IPS-11a (cell line): ENCODE measurements around the gene PEAK3.

ENCODE experiments used
- H3K4me3 ChIP-seq: one replicate; pipeline ENCODE4 v1.5.1; 2013; ENCODE audit warnings: low read depth, low read length, control low read depth

PEAK3 gene

GRCh38 chr19:2239771-2240770, 41.9 kb downstream of the PEAK3 start:
- no peak overlapping the region for H3K4me3 ChIP-seq

DNA sequence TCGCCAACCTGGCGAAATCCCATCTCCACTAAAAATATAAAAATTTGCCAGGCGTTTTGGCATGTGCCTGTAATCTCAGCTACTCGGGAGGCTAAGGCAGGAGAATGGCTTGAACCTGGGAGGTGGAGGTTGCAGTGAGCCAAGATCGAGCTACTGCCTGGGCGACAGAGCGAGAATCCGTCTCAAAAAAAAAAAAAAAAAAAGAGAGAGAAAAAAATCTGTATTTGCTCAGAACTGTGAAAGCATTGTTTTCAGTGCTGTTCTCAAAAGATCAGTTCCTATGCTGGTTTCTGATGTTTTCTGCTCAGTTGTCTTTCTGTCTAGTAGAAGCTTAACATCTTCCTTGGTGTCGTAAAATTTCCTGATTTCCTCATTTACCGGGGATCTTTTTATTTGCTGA, 42.8 kb downstream of the PEAK3 start:
- no peak overlapping the region for H3K4me3 ChIP-seq

DNA sequence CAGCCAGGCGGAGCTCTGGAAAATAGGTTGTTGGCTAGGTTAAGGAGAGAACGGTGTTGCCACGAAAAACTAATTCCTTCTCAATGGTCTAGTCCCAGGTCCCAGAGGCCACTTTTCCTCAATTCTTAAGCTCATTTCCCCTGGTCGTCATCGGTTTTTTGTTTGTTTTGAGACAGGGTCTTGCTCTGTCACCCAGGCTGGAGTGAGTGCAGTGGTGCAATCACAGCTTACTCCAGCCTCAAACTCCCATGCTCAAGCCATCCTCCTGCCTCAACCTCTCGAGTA, 44.2 kb downstream of the PEAK3 start:
- no peak overlapping the region for H3K4me3 ChIP-seq

GRCh38 chr19:2237051-2237868, 44.7 kb downstream of the PEAK3 start:
- H3K4me3 ChIP-seq: peak overlapping the region; percentile 71

DNA sequence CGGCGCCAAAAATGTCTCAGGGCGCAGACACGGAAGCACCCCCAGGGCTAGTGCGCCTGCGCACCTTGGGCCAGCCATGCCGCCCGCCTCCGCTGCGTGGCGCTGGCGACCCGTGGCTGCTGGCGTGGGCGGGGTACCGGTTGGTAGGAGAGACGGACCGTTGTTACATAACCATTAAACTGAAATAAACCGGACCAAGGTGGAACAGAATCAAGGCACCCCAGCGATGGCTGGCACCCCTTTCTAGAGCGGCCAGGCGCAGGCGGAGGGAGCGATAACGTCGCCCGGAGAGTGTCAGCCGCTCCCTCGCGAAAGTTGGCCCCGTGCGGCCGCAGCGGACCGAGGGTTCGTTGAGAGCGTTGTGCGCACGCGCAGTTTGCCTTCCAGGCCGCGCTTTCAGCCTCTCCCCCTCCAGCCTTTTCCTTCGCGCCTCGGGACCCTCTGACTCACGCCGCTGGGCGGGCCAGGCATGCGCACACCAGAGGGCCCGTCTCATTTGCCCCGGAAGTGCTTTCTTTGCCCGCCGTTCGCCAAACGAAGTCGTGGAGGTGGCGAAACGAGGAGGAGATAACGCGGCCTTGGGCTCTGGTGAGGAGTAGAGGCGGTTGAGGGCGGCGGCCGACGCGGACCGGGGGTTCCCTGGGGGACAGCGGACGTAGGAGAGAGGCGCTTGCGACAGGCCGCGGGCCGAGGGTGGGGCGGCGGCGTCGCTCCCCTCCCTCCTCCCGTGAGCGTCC, 45.5 kb downstream of the PEAK3 start, which contains the start of the genes PLEKHJ1 and SF3A2:
PLEKHJ1 (minus strand) TSS at position 16 of the 737 bp plus-strand sequence. CDS start 81 bp downstream, outside the sequence.
SF3A2 (plus strand) TSS at position 511 of the 737 bp plus-strand sequence. CDS start 6,595 bp downstream, outside the sequence.
- H3K4me3 ChIP-seq: peak within 1 kb of the TSS; percentile 71

DNA sequence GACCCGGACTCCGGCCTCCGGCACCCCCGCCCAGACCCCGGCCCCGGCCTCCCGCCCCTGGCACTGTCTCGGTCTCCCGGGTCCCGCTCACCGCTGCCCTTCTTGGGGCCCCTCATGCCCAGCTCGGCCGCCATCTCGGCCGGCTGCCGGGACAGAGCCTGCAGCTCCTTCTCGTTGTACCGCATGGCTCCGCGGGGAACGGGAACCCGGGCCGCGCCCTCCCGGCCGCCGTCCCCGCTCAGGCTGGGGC, 46.0 kb downstream of the PEAK3 start:
- peak overlapping the region; percentile 71 for H3K4me3 ChIP-seq

- peak overlapping the region; percentile 71 for H3K4me3 ChIP-seq
These were observed 46.5 kb downstream of the PEAK3 start for GRCh38 chr19:2235381-2236063.

DNA sequence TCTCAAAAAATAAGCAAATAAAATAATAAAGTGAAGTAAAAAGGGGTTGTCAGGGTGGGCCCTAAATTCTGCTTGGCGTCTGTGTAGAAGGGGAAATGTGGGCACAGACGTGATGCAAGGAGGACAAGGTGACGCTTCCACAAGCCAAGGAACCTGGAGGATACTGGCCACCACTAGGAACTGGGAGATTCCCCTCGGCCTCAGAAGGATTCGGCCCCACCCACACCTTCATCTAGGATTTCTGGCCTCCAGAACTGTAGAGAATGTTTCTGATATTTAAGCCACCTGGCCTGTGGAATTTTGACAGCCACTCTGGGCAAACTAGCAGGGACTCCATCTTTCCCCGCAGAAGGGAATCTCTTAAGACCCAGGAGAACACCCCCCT, 47.0 kb downstream of the PEAK3 start:
- peak overlapping the region; percentile 71 for H3K4me3 ChIP-seq

- no peak overlapping the region for H3K4me3 ChIP-seq
These were observed 48.2 kb downstream of the PEAK3 start for GRCh38 chr19:2233601-2234280.

GRCh38 chr19:2232286-2233151, 49.5 kb downstream of the PEAK3 start:
- no peak overlapping the region for H3K4me3 ChIP-seq

GRCh38 chr19:2231621-2232221, 50.3 kb downstream of the PEAK3 start:
- H3K4me3 ChIP-seq: no peak overlapping the region

GRCh38 chr19:2230807-2231533, 51.0 kb downstream of the PEAK3 start:
- H3K4me3 ChIP-seq: no peak overlapping the region

- no peak overlapping the region for H3K4me3 ChIP-seq
These were observed 51.9 kb downstream of the PEAK3 start for GRCh38 chr19:2230033-2230531.

DNA sequence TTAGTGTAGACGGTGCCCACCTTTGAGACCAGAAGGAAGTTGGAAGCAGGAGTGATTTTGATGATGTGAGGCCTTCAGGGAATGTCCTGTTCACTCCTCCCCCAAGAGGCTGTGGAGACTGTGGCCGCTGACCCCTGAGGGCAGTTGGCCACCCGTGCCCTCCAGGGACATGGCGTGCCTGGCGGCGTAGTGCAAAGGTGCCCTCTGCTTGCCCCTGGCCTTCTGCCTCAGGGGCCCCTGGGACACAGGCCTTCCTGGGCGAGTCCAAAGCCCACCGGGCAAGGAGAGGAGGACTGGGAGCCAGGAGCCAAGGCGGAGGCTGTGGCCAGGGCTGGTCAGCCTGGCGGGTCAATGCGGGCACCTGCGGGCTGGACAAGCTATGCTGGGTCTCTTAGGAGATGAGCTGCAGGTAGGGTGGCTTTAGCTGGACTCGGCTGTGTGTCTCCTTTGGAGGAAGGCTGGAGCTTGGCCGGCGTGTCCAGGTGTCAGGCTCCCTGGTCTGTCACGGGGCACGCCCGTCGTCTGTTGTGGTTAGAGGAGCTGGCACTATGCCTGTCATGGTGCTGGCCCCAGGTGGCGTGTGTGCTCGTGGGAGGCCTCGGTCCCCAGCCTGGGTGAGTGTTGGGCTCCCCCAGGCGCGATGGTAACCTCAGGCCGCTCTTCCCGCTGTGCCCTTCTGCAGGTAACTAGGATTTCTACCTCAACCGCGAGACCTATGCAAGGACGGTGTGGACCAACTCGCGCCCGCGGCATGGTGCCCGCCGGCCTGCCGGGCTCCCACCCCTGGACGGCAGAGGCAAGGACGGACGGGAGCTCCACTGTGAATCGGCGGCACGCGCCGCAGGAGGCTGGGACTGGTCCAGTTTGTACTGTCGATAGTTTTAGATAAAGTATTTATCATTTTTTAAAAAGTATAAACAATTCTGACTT, 52.6 kb downstream of the PEAK3 start:
- no peak overlapping the region for H3K4me3 ChIP-seq

- no peak overlapping the region for H3K4me3 ChIP-seq
These were observed 53.6 kb downstream of the PEAK3 start for GRCh38 chr19:2228157-2229030.
